HepG2 (cell line): ENCODE data around the gene GRK5. TPM values are rescaled to one million over a fixed set of nuclear protein-coding genes. Genes with fewer than 3 reads are reported as not detected.

Experiments
- ATF5 ChIP-seq: sonication (generic); formaldehyde crosslinking; IDR thresholded peaks from 2 replicates; pipeline ENCODE4 v1.4.0; 2020; ENCODE audit warnings: mild to moderate bottlenecking, low read depth, missing genetic modification reagents
- CHD4 ChIP-seq: fragments of 200-600 bp; sonication (generic); IDR thresholded peaks from 2 replicates; pipeline ENCODE4 v1.7.0; 2017; ENCODE audit warnings: mild to moderate bottlenecking, low read length, borderline replicate concordance
- EEA1 ChIP-seq: sonication (generic); formaldehyde crosslinking; IDR thresholded peaks from 2 replicates; pipeline ENCODE4 v1.5.1; 2020; ENCODE audit warnings: mild to moderate bottlenecking, missing genetic modification reagents, borderline replicate concordance
- EZH2 ChIP-seq: conservative IDR thresholded peaks from 2 replicates; pipeline ENCODE4 v1.6.1; 2012; ENCODE audit warnings: mild to moderate bottlenecking, low read depth, low read length, moderate library complexity
- FOXP1 ChIP-seq, 2 experiments: fragments of 450-650 bp in 1 of 2; IDR thresholded peaks; 2 replicates each; pipeline ENCODE4 v1.6.1; 2017 to 2018; ENCODE audit warnings: antibody characterized with exemption in 1 of 2
- GATAD2A ChIP-seq: IDR thresholded peaks from 2 replicates; pipeline ENCODE4 v1.6.1; 2016
- GPBP1L1 ChIP-seq: sonication (generic); formaldehyde crosslinking; IDR thresholded peaks from 2 replicates; pipeline ENCODE4 v1.5.0; 2020; ENCODE audit warnings: mild to moderate bottlenecking, missing genetic modification reagents
- HES4 ChIP-seq: sonication (generic); formaldehyde crosslinking; IDR thresholded peaks from 2 replicates; pipeline ENCODE4 v1.9.0; 2021; ENCODE audit warnings: mild to moderate bottlenecking, missing genetic modification reagents, borderline replicate concordance
- KDM5A ChIP-seq: fragments of 200-600 bp; sonication (generic); IDR thresholded peaks from 2 replicates; pipeline ENCODE4 v1.7.0; 2018; ENCODE audit warnings: antibody characterized with exemption, mild to moderate bottlenecking, low read length, borderline replicate concordance
- MEIS1 ChIP-seq: sonication (generic); formaldehyde crosslinking; IDR thresholded peaks from 2 replicates; pipeline ENCODE4 v1.9.0; 2021; ENCODE audit warnings: mild to moderate bottlenecking, missing genetic modification reagents, moderate library complexity, borderline replicate concordance
- MEIS2 ChIP-seq: sonication (generic); formaldehyde crosslinking; IDR thresholded peaks from 2 replicates; pipeline ENCODE4 v1.9.0; 2021; ENCODE audit warnings: mild to moderate bottlenecking, missing genetic modification reagents
- RNF2 ChIP-seq: fragments of 450-650 bp; conservative IDR thresholded peaks from 2 replicates; pipeline ENCODE4 v1.6.1; 2016; ENCODE audit warnings: low read depth
- TCF7L2 ChIP-seq: IDR thresholded peaks from 2 replicates; pipeline ENCODE4 v1.6.1; 2011; ENCODE audit warnings: mild to moderate bottlenecking, low read depth, low read length, moderate library complexity
- ZBTB21 ChIP-seq: sonication (generic); formaldehyde crosslinking; IDR thresholded peaks from 2 replicates; pipeline ENCODE4 v1.4.0; 2020; ENCODE audit warnings: missing genetic modification reagents
- ZBTB26 ChIP-seq: IDR thresholded peaks from 2 replicates; pipeline ENCODE4 v1.6.1; 2016; ENCODE audit warnings: missing compliant biosample characterization, missing genetic modification reagents, borderline replicate concordance
- ZIK1 ChIP-seq: sonication (generic); formaldehyde crosslinking; IDR thresholded peaks from 2 replicates; pipeline ENCODE4 v1.5.0; 2020; ENCODE audit warnings: mild to moderate bottlenecking, low read depth, missing genetic modification reagents, borderline replicate concordance
- ZNF136 ChIP-seq: sonication (generic); formaldehyde crosslinking; IDR thresholded peaks from 2 replicates; pipeline ENCODE4 v1.8.1; 2022; ENCODE audit warnings: low read depth, mild to moderate bottlenecking, moderate library complexity, missing genetic modification reagents
- ZNF274 ChIP-seq: sonication (generic); formaldehyde crosslinking; IDR thresholded peaks from 2 replicates; pipeline ENCODE4 v1.5.1; 2020; ENCODE audit warnings: mild to moderate bottlenecking, missing genetic modification reagents
- ZNF33B ChIP-seq: sonication (generic); formaldehyde crosslinking; IDR thresholded peaks from 2 replicates; pipeline ENCODE4 v1.5.1; 2020; ENCODE audit warnings: mild to moderate bottlenecking, missing genetic modification reagents
- ZNF44 ChIP-seq: sonication (generic); formaldehyde crosslinking; IDR thresholded peaks from 2 replicates; pipeline ENCODE4 v1.5.1; 2020; ENCODE audit warnings: mild to moderate bottlenecking, missing genetic modification reagents
- ZNF775 ChIP-seq: sonication (generic); formaldehyde crosslinking; IDR thresholded peaks from 2 replicates; pipeline ENCODE4 v1.4.0; 2020; ENCODE audit warnings: missing genetic modification reagents, mild to moderate bottlenecking, moderate library complexity, borderline replicate concordance
- ZNF780A ChIP-seq: sonication (generic); formaldehyde crosslinking; IDR thresholded peaks from 2 replicates; pipeline ENCODE4 v1.8.0; 2022; ENCODE audit warnings: mild to moderate bottlenecking, missing genetic modification reagents, moderate library complexity
- ZNF784 ChIP-seq: sonication (generic); formaldehyde crosslinking; IDR thresholded peaks from 2 replicates; pipeline ENCODE4 v1.5.1; 2020; ENCODE audit warnings: missing genetic modification reagents, mild to moderate bottlenecking, borderline replicate concordance
- polyA plus RNA-seq, 8 experiments: library from polyadenylated mRNA; depleted of rRNA in 3 of 8; stranded (reverse) in 7 of 8; unstranded in 1 of 8; fragments of >200 nt; fragmentation: Illumina TruSeq in 4 of 8; extraction: Trizol in 4 of 8; gene quantifications; 2 replicates each; pipeline versions ENCODE4 v1.2.1 to v1.2.3, GENCODE V29; 2011 to 2016; ENCODE audit warnings: low read depth in 4 of 8, missing spikeins in 1 of 8, mixed read lengths in 1 of 8; ENCODE audit not compliant: insufficient read depth in 1 of 8
- total RNA-seq, 5 experiments: library from RNA; depleted of rRNA; stranded (reverse); fragments of >200 nt; fragmentation: Illumina TruSeq; extraction: Trizol; gene quantifications; 2 replicates each; pipeline ENCODE4 v1.2.3, GENCODE V29; 2016; ENCODE audit warnings: low read depth in 1 of 5
- TF ChIP-seq, protein P1 (sequence below): sonication (generic); formaldehyde crosslinking; IDR thresholded peaks from 2 replicates; pipeline ENCODE4 v1.4.0; 2020; ENCODE audit warnings: missing genetic modification reagents
- TF ChIP-seq, protein P2 (sequence below): sonication (generic); formaldehyde crosslinking; IDR thresholded peaks from 2 replicates; pipeline ENCODE4 v1.4.0; 2020; ENCODE audit warnings: missing genetic modification reagents

The GRK5 gene
- total and polyA plus RNA-seq, 2 of the 13 experiments (the other 11 are each of a cell fraction or from before 2014, with no cell fraction given): 10.4 to 12.6 TPM

DNA sequence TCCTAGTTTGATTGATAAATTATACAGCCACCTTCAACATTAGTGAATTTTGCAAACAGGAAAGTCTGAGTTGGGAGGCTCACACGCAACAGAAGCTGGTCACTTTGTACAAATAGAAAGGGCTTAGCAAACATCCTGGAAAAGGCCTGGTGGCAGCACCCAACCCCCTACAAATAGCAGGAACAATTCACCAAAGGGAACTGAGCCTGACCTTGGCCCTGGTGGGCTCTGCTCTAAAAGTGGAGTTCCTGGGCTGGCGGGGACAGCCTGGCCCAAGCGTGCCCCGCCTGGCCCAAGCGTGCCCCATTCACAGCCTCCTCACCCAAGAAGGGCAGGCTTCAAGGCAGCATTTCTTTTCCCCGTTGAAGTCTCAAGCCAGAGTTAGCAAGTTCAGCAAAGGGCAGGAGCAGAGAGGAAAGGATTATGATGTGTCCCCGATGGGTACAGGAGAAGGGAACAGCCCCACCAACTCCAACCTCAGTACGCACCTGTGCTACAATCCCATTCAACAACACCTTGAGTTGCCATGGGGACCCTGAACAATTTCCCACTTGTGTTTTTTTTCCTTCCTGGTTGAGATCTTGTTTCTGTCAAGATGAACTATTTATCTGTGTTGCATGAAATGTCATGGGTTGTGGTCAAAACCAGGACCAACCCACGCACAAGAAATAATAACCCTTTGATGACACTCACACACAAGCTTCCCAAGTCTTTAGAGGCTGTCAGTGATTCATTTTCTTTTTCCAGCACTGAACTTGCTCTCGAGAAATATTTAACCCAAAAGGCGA, 291.7 kb downstream of the GRK5 start (continued):
- TF ChIP-seq GPBP1L1 (no peak), CHD4 (no peak), ZNF136 (CRISPR knock-in tag) (no peak), TCF7L2 (no peak), GATAD2A (peak; percentile 84), ZNF33B (CRISPR knock-in tag) (no peak), FOXP1 (IDR thresholded peaks at IDR 0.05) (no peak), FOXP1 (CRISPR knock-in tag; IDR thresholded peaks at IDR 0.05) (peak; percentile 44; the same call in 1 of the 2 replicates), ZNF784 (CRISPR knock-in tag) (no peak), ZNF44 (no peak), ZNF780A (no peak), EZH2 (no peak), RNF2 (no peak), KDM5A (no peak), MEIS2 (CRISPR knock-in tag) (no peak), ZBTB26 (CRISPR knock-in tag) (no peak), EEA1 (CRISPR knock-in tag) (no peak), ZIK1 (CRISPR knock-in tag) (no peak), MEIS1 (CRISPR knock-in tag) (no peak), ZBTB21 (no peak), ZNF775 (CRISPR knock-in tag) (0 out of 2 replicates have a peak, but pooled peaks have one; percentile 56), ATF5 (no peak), HES4 (CRISPR knock-in tag) (no peak), ZNF274 (0 out of 2 replicates have a peak, but pooled peaks have one; percentile 54)
- TF ChIP-seq, protein P1, sequence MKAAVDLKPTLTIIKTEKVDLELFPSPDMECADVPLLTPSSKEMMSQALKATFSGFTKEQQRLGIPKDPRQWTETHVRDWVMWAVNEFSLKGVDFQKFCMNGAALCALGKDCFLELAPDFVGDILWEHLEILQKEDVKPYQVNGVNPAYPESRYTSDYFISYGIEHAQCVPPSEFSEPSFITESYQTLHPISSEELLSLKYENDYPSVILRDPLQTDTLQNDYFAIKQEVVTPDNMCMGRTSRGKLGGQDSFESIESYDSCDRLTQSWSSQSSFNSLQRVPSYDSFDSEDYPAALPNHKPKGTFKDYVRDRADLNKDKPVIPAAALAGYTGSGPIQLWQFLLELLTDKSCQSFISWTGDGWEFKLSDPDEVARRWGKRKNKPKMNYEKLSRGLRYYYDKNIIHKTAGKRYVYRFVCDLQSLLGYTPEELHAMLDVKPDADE (CRISPR knock-in tag): no peak
- TF ChIP-seq, protein P2, sequence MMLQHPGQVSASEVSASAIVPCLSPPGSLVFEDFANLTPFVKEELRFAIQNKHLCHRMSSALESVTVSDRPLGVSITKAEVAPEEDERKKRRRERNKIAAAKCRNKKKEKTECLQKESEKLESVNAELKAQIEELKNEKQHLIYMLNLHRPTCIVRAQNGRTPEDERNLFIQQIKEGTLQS (CRISPR knock-in tag): no peak
